T-helper 9 cell (primary cell): ENCODE measurements around the gene PPEF1.
A peak's percentile ranks its signal among the peaks of the same experiment; 100 is the strongest.

Source experiments
- DNase-seq: peaks from one replicate; pipeline ENCODE4 v3.0.0-alpha.2; 2020
- total RNA-seq, 2 donors: gene quantifications; one replicate each; lab custom pipeline; 2026; lab: John Stamatoyannopoulos, UW

PPEF1 gene
- 0.24 to 0.42 reads per million in 2 donors for total RNA-seq

- no peak for DNase-seq
Measured at GRCh38 chrX:18707426-18708049, at the start of gene PPEF1. Gene PPEF1, plus strand, starts transcription at chrX:18707645. Its CDS starts 136 bp downstream, at chrX:18707781.

- DNase-seq = no peak
Measured at GRCh38 chrX:18661273-18661672, 46.2 kb upstream of the PPEF1 start.

- no peak for DNase-seq
Measured at GRCh38 chrX:18664947-18665346, 42.5 kb upstream of the PPEF1 start.

- DNase-seq = no peak
Measured at GRCh38 chrX:18666614-18667013, 40.8 kb upstream of the PPEF1 start.

GRCh38 chrX:18668071-18668835, 39.2 kb upstream of the PPEF1 start:
- DNase-seq = no peak

- no peak for DNase-seq
Measured at GRCh38 chrX:18672008-18672407, 35.4 kb upstream of the PPEF1 start, which contains the start of gene RS1. Gene RS1, minus strand, starts transcription at chrX:18672108. Its CDS starts 40 bp downstream, at chrX:18672068.

GRCh38 chrX:18674417-18674787, 33.0 kb upstream of the PPEF1 start:
- peak; percentile 9 for DNase-seq

- DNase-seq = peak; percentile 66
Measured at GRCh38 chrX:18674788-18675735, 32.4 kb upstream of the PPEF1 start.

GRCh38 chrX:18676050-18676449, 31.4 kb upstream of the PPEF1 start:
- DNase-seq = no peak

GRCh38 chrX:18676470-18676869, 31.0 kb upstream of the PPEF1 start:
- DNase-seq = no peak

- no peak for DNase-seq
Measured at GRCh38 chrX:18677161-18677869, 30.1 kb upstream of the PPEF1 start.

GRCh38 chrX:18681996-18682395, 25.4 kb upstream of the PPEF1 start:
- DNase-seq = no peak

GRCh38 chrX:18682979-18683387, 24.5 kb upstream of the PPEF1 start:
- no peak for DNase-seq

- no peak for DNase-seq
Measured at GRCh38 chrX:18687856-18688495, 19.5 kb upstream of the PPEF1 start.

GRCh38 chrX:18691431-18691830, 16.0 kb upstream of the PPEF1 start:
- DNase-seq = no peak

- no peak for DNase-seq
Measured at GRCh38 chrX:18692541-18692940, 14.9 kb upstream of the PPEF1 start.

- DNase-seq = no peak
Measured at GRCh38 chrX:18696653-18697052, 10.8 kb upstream of the PPEF1 start.

GRCh38 chrX:18698737-18699650, 8.5 kb upstream of the PPEF1 start:
- no peak for DNase-seq

GRCh38 chrX:18701621-18702361, 5.7 kb upstream of the PPEF1 start:
- DNase-seq = no peak
